NT2/D1 (cell line): ENCODE measurements around the gene SLC38A2.

Source experiments
- DNase-seq: peaks from one replicate; pipeline ENCODE4 v3.0.0-alpha.2; 2011; ENCODE audit warnings: low read depth, low spot score
- H3K27me3 ChIP-seq: 2 replicates; pipeline ENCODE4 v1.6.0; 2011; ENCODE audit warnings: mild to moderate bottlenecking; ENCODE audit not compliant: insufficient read length, insufficient read depth
- H3K36me3 ChIP-seq: 2 replicates; pipeline ENCODE4 v1.6.1; 2011; ENCODE audit warnings: mild to moderate bottlenecking, low read length, mixed read lengths; ENCODE audit not compliant: insufficient read depth, insufficient read length
- H3K4me1 ChIP-seq: 2 replicates; pipeline ENCODE4 v1.5.1; 2011; ENCODE audit not compliant: insufficient read depth, insufficient read length
- H3K4me3 ChIP-seq: 2 replicates; pipeline ENCODE4 v1.5.1; 2011; ENCODE audit warnings: low read depth; ENCODE audit not compliant: insufficient read length
- H3K9ac ChIP-seq: 2 replicates; pipeline ENCODE4 v1.6.0; 2011; ENCODE audit warnings: low read depth; ENCODE audit not compliant: insufficient read length
- H3K9me3 ChIP-seq: 2 replicates; pipeline ENCODE4 v1.5.1; 2011; ENCODE audit warnings: mild to moderate bottlenecking, low read length; ENCODE audit not compliant: insufficient read depth
- SUZ12 ChIP-seq: IDR thresholded peaks from 2 replicates; pipeline ENCODE4 v1.6.1; 2011; ENCODE audit not compliant: insufficient read length, insufficient read depth; ENCODE audit errors: extremely low read depth
- YY1 ChIP-seq: IDR thresholded peaks from 2 replicates; pipeline ENCODE4 v1.6.1; 2011; ENCODE audit not compliant: insufficient read length, insufficient read depth
- ZNF274 ChIP-seq: IDR thresholded peaks from 2 replicates; pipeline ENCODE4 v1.6.1; 2011; ENCODE audit warnings: mild to moderate bottlenecking, low read depth, low read length

The SLC38A2 gene

DNA sequence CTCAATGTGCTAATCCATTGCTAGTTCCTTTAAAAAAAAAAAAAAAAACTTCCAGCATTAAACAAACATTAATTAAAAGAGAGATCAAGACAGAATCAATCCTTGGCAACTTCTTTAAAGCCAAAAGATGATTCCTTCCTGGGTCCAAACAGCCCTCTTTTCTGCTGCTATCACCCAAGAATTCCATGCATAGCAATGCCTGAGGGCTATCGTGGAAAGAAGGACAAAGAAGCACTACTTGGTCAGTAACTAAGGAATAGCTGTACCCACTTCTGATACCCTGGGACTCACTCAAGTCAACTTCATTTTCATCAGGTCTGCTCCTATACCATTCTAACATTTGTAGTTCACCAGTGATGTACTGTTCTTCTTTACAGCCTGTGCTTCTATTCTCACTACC is 51.8 kb downstream of the SLC38A2 start:
- H3K9ac ChIP-seq, result no peak overlapping the region
- peaks cover 50% of the 10 kb centered on the region for H3K9me3 ChIP-seq
- H3K27me3 ChIP-seq, result no peaks in the 10 kb centered on the region
- no peak overlapping the region for H3K4me3 ChIP-seq
- DNase-seq, result no peak
- no peaks in the 10 kb centered on the region for H3K36me3 ChIP-seq
- TF ChIP-seq YY1 (no peak), ZNF274 (no peak), SUZ12 (no peak)
- no peaks in the 10 kb centered on the region for H3K4me1 ChIP-seq

DNA sequence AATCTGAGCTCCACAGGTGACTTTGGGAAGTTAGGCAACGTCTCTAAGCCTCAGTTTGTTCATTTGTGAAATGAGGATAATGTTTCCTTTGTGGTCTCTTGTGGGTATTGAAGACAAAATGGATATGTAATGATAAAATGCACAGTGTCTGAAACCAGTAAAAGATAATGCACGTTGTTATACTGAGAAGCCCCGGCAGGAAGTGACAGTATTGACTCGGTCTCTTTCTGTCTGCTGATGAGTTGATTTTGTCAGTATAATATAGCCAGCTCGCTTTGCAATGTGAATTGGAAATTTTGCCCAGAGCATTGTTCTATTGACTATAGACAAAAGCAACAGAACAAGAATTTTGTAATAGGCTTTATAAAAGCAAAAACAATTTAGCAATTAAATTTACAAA is 54.5 kb downstream of the SLC38A2 start:
- Histone ChIP-seq H3K4me1 (no peaks in the 10 kb centered on the region), H3K9ac (no peak overlapping the region), H3K36me3 (no peaks in the 10 kb centered on the region), H3K27me3 (no peaks in the 10 kb centered on the region), H3K9me3 (peaks cover 39% of the 10 kb centered on the region), H3K4me3 (no peak overlapping the region)
- TF ChIP-seq YY1 (no peak), SUZ12 (no peak), ZNF274 (no peak)
- DNase-seq, result no peak
